ENCODE measurements around the gene THAP7. TPM values are rescaled to one million over a fixed set of nuclear protein-coding genes. Genes with fewer than 3 reads are reported as not detected.
"Not testable (repeated sequence)": the region's sequence is repeated elsewhere in the genome, so short reads cannot be mapped to it uniquely, and the experiment has no call there.

Gene THAP7
- total RNA-seq, 1 experiment from 2014 or later, result 19.3 TPM

DNA sequence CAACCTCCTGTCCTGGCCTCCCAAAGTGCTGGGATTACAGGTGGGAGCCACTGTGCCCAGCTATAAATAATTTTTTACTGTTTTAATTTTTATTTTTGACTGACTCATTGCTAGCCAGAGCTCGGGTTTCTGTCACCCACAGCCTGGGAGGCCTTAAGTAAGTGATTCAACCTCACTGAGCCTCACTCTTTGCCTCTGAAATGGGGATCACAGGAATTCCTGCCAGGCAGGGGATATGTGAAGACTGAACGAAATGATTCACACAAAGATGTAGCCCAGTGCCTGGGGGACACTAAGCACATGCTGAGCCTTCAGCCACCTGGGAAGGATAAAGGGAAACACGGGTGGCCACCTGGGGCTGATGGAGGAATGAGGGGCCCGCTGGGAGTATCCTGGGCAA lies 40.0 kb upstream of the THAP7 start:
- Mint-ChIP-seq H3K27ac (no peak overlapping the region), H3K4me3 (no peak overlapping the region), H3K4me1 (peaks cover 11% of the 10 kb centered on the region), H3K36me3 (no peaks in the 10 kb centered on the region), H3K27me3 (ENCODE audit: low read depth) (peaks cover 23% of the 10 kb centered on the region), H3K9me3 (no peaks in the 10 kb centered on the region)
- DNase-seq (ENCODE audit: low spot score) (no peak), ATAC-seq (no peak)
- TF ChIP-seq HMGA2 (CRISPR knock-in tag; IDR thresholded peaks at IDR 0.05), result no peak
- TF ChIP-seq MXD4 (CRISPR knock-in tag; IDR thresholded peaks at IDR 0.05; ENCODE audit: borderline replicate concordance), result no peak
- no peak for TF ChIP-seq FOXJ3 (CRISPR knock-in tag; IDR thresholded peaks at IDR 0.05; ENCODE audit: borderline replicate concordance)
- TF ChIP-seq FOXP4 (CRISPR knock-in tag; IDR thresholded peaks at IDR 0.05), result no peak
- no peak for TF ChIP-seq HMGXB4 (CRISPR knock-in tag; IDR thresholded peaks at IDR 0.05)
- no peak for TF ChIP-seq TEAD4 (CRISPR knock-in tag; IDR thresholded peaks at IDR 0.05)
- CTCF ChIA-PET, result interaction anchor here (1.6 to 1.7 kb wide), 2 partner anchors 21 to 61 kb away, joined by 6 to 7 read pairs; no protein-coding TSS in a partner anchor
- POLR2A ChIA-PET, result no interaction called here

- H3K27ac Mint-ChIP-seq; H3K9me3 Mint-ChIP-seq; H3K4me3 Mint-ChIP-seq; H3K36me3 Mint-ChIP-seq; POLR2A ChIA-PET; H3K4me1 Mint-ChIP-seq; DNase-seq (ENCODE audit: low spot score); ATAC-seq: not testable (repeated sequence)
- CTCF ChIA-PET, result interaction anchor here (2.3 kb wide), 1 partner anchor 18 kb away, joined by 11 read pairs; no protein-coding TSS in a partner anchor
- peaks cover 13% of the 10 kb centered on the region for H3K27me3 Mint-ChIP-seq (ENCODE audit: low read depth)
- peak; percentile 49; the same call in 1 of the 2 replicates for TF ChIP-seq ZNF121 (CRISPR knock-in tag; IDR thresholded peaks at IDR 0.05)
Measured at GRCh38 chr22:21039158-21039557, 37.2 kb upstream of the THAP7 start.

DNA sequence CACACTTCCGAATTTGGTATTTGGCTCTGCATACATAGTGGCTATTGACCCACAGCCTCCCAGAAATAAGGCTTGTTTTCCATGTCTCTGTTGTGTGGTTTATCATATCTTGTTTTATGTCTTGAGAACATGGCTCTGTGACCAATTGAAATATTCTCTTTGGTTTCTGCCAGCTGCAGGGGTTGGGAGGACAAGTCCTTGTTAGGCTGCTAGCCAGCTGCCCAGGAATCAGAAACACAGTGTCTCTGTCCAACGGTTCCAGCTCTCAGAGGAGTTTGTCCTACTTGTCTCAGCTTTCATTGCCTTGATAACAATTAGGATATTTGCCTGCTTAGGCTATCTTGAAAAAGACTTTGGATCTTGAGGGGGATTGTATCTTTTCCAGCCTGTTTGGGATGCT lies 36.5 kb upstream of the THAP7 start:
- H3K36me3 Mint-ChIP-seq, result no peaks in the 10 kb centered on the region
- DNase-seq (ENCODE audit: low spot score) (no peak), ATAC-seq (no peak)
- H3K4me1 Mint-ChIP-seq, result no peaks in the 10 kb centered on the region
- no peak overlapping the region for H3K4me3 Mint-ChIP-seq
- H3K27me3 Mint-ChIP-seq (ENCODE audit: low read depth), result peaks cover 11% of the 10 kb centered on the region
- no peak overlapping the region for H3K27ac Mint-ChIP-seq
- H3K9me3 Mint-ChIP-seq, result no peaks in the 10 kb centered on the region
- ChIA-PET CTCF (interaction anchor here (0.7 to 2.3 kb wide), 3 partner anchors 18 to 65 kb away, joined by 3 to 11 read pairs (median 4); no protein-coding TSS in a partner anchor), POLR2A (no interaction called here)
- no peak for TF ChIP-seq FOXP4 (CRISPR knock-in tag; IDR thresholded peaks at IDR 0.05)
- no peak for TF ChIP-seq GRHL2 (CRISPR knock-in tag; IDR thresholded peaks at IDR 0.05; ENCODE audit: insufficient replicate concordance, severe bottlenecking)
- TF ChIP-seq CREM (CRISPR knock-in tag; IDR thresholded peaks at IDR 0.05), result no peak
- TF ChIP-seq NFYB (CRISPR knock-in tag; conservative IDR thresholded peaks at IDR 0.05; ENCODE audit: low read depth), result no peak
- TF ChIP-seq, protein P1, sequence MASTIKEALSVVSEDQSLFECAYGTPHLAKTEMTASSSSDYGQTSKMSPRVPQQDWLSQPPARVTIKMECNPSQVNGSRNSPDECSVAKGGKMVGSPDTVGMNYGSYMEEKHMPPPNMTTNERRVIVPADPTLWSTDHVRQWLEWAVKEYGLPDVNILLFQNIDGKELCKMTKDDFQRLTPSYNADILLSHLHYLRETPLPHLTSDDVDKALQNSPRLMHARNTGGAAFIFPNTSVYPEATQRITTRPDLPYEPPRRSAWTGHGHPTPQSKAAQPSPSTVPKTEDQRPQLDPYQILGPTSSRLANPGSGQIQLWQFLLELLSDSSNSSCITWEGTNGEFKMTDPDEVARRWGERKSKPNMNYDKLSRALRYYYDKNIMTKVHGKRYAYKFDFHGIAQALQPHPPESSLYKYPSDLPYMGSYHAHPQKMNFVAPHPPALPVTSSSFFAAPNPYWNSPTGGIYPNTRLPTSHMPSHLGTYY (CRISPR knock-in tag; IDR thresholded peaks at IDR 0.05), result no peak

GRCh38 chr22:21034989-21035388 lies 33.1 kb upstream of the THAP7 start:
- no peaks in the 10 kb centered on the region for H3K4me1 Mint-ChIP-seq
- DNase-seq (ENCODE audit: low spot score) (no peak), ATAC-seq (no peak)
- no peaks in the 10 kb centered on the region for H3K36me3 Mint-ChIP-seq
- POLR2A ChIA-PET, result no interaction called here
- CTCF ChIA-PET, result interaction anchor here (1.2 to 1.7 kb wide), 2 partner anchors 20 to 68 kb away, joined by 3 to 5 read pairs; partner anchors contain the start of gene P2RX6
- no peak overlapping the region for H3K4me3 Mint-ChIP-seq
- H3K27me3 Mint-ChIP-seq (ENCODE audit: low read depth), result peaks cover 33% of the 10 kb centered on the region
- H3K9me3 Mint-ChIP-seq, result no peaks in the 10 kb centered on the region
- no peak overlapping the region for H3K27ac Mint-ChIP-seq
- TF ChIP-seq, protein P2, sequence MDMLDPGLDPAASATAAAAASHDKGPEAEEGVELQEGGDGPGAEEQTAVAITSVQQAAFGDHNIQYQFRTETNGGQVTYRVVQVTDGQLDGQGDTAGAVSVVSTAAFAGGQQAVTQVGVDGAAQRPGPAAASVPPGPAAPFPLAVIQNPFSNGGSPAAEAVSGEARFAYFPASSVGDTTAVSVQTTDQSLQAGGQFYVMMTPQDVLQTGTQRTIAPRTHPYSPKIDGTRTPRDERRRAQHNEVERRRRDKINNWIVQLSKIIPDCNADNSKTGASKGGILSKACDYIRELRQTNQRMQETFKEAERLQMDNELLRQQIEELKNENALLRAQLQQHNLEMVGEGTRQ (CRISPR knock-in tag; IDR thresholded peaks at IDR 0.05), result no peak
- no peak for TF ChIP-seq KAT7 (CRISPR knock-in tag; IDR thresholded peaks at IDR 0.05; ENCODE audit: borderline replicate concordance)
- TF ChIP-seq, protein P3, sequence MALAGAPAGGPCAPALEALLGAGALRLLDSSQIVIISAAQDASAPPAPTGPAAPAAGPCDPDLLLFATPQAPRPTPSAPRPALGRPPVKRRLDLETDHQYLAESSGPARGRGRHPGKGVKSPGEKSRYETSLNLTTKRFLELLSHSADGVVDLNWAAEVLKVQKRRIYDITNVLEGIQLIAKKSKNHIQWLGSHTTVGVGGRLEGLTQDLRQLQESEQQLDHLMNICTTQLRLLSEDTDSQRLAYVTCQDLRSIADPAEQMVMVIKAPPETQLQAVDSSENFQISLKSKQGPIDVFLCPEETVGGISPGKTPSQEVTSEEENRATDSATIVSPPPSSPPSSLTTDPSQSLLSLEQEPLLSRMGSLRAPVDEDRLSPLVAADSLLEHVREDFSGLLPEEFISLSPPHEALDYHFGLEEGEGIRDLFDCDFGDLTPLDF (CRISPR knock-in tag; IDR thresholded peaks at IDR 0.05), result no peak
- no peak for TF ChIP-seq NFATC4 (CRISPR knock-in tag; IDR thresholded peaks at IDR 0.05)

Data from WTC11 (cell line).